DOHH2 (cell line): Measurements from ENCODE around the gene OR4E1.

Source experiments
- EZH2phosphoT487 ChIP-seq: fragments of 200-600 bp; sonication (generic); IDR thresholded peaks from 2 replicates; pipeline ENCODE4 v1.6.1; 2017; ENCODE audit warnings: borderline replicate concordance, mild to moderate bottlenecking, antibody characterized with exemption, low read length, moderate library complexity, mixed read lengths
- TF ChIP-seq, protein P1 (sequence below): fragments of 200-600 bp; sonication (generic); IDR thresholded peaks from one replicate; pipeline ENCODE4 v1.5.1; 2014; ENCODE audit warnings: antibody characterized with exemption, mild to moderate bottlenecking, low read depth, low read length; ENCODE audit not compliant: poor library complexity, severe bottlenecking

DNA sequence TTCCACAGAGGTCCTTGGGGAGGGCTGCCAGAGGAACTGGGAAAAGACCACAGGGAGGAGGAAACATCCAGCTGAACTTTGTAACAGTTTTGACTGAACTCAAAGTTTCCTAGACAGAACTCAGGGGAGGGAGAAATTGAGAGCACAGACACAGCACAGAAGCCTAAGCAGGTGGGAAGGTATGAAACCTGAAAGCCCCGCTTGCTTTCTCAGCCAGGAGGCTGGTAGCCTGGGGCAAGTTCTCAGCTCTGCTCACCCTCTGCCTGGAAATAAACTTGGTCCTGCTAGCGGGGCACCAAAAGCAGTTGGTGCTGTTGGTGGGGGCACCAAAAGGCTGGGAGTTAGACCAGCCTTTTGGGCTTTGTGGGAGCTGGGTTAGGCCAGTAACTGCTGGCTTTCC is 25.9 kb upstream of the OR4E1 start:
- TF ChIP-seq, protein P1, sequence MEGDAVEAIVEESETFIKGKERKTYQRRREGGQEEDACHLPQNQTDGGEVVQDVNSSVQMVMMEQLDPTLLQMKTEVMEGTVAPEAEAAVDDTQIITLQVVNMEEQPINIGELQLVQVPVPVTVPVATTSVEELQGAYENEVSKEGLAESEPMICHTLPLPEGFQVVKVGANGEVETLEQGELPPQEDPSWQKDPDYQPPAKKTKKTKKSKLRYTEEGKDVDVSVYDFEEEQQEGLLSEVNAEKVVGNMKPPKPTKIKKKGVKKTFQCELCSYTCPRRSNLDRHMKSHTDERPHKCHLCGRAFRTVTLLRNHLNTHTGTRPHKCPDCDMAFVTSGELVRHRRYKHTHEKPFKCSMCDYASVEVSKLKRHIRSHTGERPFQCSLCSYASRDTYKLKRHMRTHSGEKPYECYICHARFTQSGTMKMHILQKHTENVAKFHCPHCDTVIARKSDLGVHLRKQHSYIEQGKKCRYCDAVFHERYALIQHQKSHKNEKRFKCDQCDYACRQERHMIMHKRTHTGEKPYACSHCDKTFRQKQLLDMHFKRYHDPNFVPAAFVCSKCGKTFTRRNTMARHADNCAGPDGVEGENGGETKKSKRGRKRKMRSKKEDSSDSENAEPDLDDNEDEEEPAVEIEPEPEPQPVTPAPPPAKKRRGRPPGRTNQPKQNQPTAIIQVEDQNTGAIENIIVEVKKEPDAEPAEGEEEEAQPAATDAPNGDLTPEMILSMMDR, result no peak
- TF ChIP-seq EZH2phosphoT487, result no peak
